Limb (tissue), 2 donors: ENCODE measurements around the gene ARHGEF16.
A peak's percentile ranks its signal among the peaks of the same experiment; 100 is the strongest.

Experiments
- DNase-seq, 2 donors: peaks; one replicate each; pipeline ENCODE4 v3.0.0-alpha.2; 2016; ENCODE audit errors: extremely low spot score in 2 of 2

The ARHGEF16 gene

GRCh38 chr1:3516911-3517675 lies 62.6 kb downstream of the ARHGEF16 start:
- no peak for DNase-seq

- DNase-seq: no peak
Measured at GRCh38 chr1:3518256-3518655, 63.8 kb downstream of the ARHGEF16 start.

GRCh38 chr1:3518756-3519155 lies 64.3 kb downstream of the ARHGEF16 start:
- no peak for DNase-seq

GRCh38 chr1:3519301-3519885 lies 64.9 kb downstream of the ARHGEF16 start:
- DNase-seq: no peak

GRCh38 chr1:3520419-3521378 lies 66.2 kb downstream of the ARHGEF16 start:
- DNase-seq: no peak

- no peak for DNase-seq
Measured at GRCh38 chr1:3521426-3521825, 67.0 kb downstream of the ARHGEF16 start.

GRCh38 chr1:3522112-3522511 lies 67.6 kb downstream of the ARHGEF16 start:
- no peak for DNase-seq

GRCh38 chr1:3522564-3523265 lies 68.2 kb downstream of the ARHGEF16 start:
- DNase-seq: peak; percentile 30 to 68

GRCh38 chr1:3523980-3524379 lies 69.5 kb downstream of the ARHGEF16 start:
- DNase-seq: no peak

GRCh38 chr1:3524556-3525203 lies 70.2 kb downstream of the ARHGEF16 start:
- DNase-seq: no peak

- DNase-seq: no peak
Measured at GRCh38 chr1:3525551-3526482, 71.4 kb downstream of the ARHGEF16 start.

- no peak for DNase-seq
Measured at GRCh38 chr1:3527774-3528173, 73.3 kb downstream of the ARHGEF16 start.

- no peak for DNase-seq
Measured at GRCh38 chr1:3529099-3529729, 74.7 kb downstream of the ARHGEF16 start.

- no peak for DNase-seq
Measured at GRCh38 chr1:3530086-3530925, 75.8 kb downstream of the ARHGEF16 start.
